Neuronal stem cell (in vitro differentiated cells): ENCODE data around the gene BLCAP.

Source experiments
- DNase-seq: peaks from one replicate; pipeline ENCODE4 v3.0.0-alpha.2; 2013; ENCODE audit warnings: low spot score
- H2AFZ ChIP-seq: one replicate; pipeline ENCODE4 v1.6.1; 2013; ENCODE audit warnings: mild to moderate bottlenecking, low read length, inconsistent platforms
- H2AK5ac ChIP-seq: 2 replicates; pipeline ENCODE4 v1.6.1; 2013; ENCODE audit warnings: low read depth, mild to moderate bottlenecking, inconsistent platforms, low read length, moderate library complexity, mixed read lengths
- H2BK120ac ChIP-seq: 2 replicates; pipeline ENCODE4 v1.6.1; 2013; ENCODE audit warnings: low read depth, mild to moderate bottlenecking, inconsistent platforms, low read length, moderate library complexity, mixed read lengths
- H2BK12ac ChIP-seq: one replicate; pipeline ENCODE4 v1.6.1; 2013; ENCODE audit warnings: low read length, inconsistent platforms
- H2BK15ac ChIP-seq: 2 replicates; pipeline ENCODE4 v1.6.1; 2013; ENCODE audit warnings: mild to moderate bottlenecking, low read length, inconsistent platforms, mixed read lengths
- H2BK5ac ChIP-seq: one replicate; pipeline ENCODE4 v1.6.1; 2013; ENCODE audit warnings: inconsistent platforms, mild to moderate bottlenecking, low read length, moderate library complexity
- H3K14ac ChIP-seq: one replicate; pipeline ENCODE4 v1.6.1; 2013; ENCODE audit warnings: low read length, inconsistent platforms
- H3K18ac ChIP-seq: 2 replicates; pipeline ENCODE4 v1.6.1; 2013; ENCODE audit warnings: low read length, inconsistent platforms
- H3K23ac ChIP-seq: 2 replicates; pipeline ENCODE4 v1.6.1; 2013; ENCODE audit warnings: low read depth, mild to moderate bottlenecking, mixed read lengths, low read length, inconsistent platforms; ENCODE audit not compliant: poor library complexity
- H3K27ac ChIP-seq: replicated peaks from 3 replicates; pipeline ENCODE4 v1.5.1; 2013; ENCODE audit warnings: low read length, inconsistent platforms
- H3K27me3 ChIP-seq, 3 experiments: 2 replicates each; pipeline ENCODE4 v1.6.1; 2013; ENCODE audit warnings: low read length in 3 of 3, mild to moderate bottlenecking in 2 of 3, inconsistent platforms in 1 of 3, low read depth in 1 of 3, mixed read lengths in 1 of 3, moderate library complexity in 1 of 3; ENCODE audit not compliant: control insufficient read depth in 3 of 3, insufficient read depth in 3 of 3
- H3K36me3 ChIP-seq, 2 donors: replicated peaks in 1 of 2; 2 replicates each; pipeline ENCODE4 v1.6.1; 2013; ENCODE audit warnings: low read length in 2 of 2; ENCODE audit not compliant: control insufficient read depth in 2 of 2, insufficient read depth in 2 of 2
- H3K4ac ChIP-seq: 2 replicates; pipeline ENCODE4 v1.6.1; 2013; ENCODE audit warnings: inconsistent platforms, mild to moderate bottlenecking, low read length, moderate library complexity
- H3K4me1 ChIP-seq, 2 donors: 1 replicate in 1 of 2; 2 replicates in 1 of 2; pipeline ENCODE4 v1.6.1; 2013; ENCODE audit warnings: low read length in 2 of 2, low read depth in 1 of 2; ENCODE audit not compliant: control insufficient read depth in 2 of 2, insufficient read depth in 1 of 2
- H3K4me2 ChIP-seq: one replicate; pipeline ENCODE4 v1.6.1; 2013; ENCODE audit warnings: mild to moderate bottlenecking, low read length, inconsistent platforms; ENCODE audit not compliant: insufficient read depth, poor library complexity, severe bottlenecking
- H3K4me3 ChIP-seq, 2 donors: 2 replicates each; pipeline ENCODE4 v1.5.1; 2013; ENCODE audit warnings: low read length in 2 of 2, mild to moderate bottlenecking in 2 of 2, inconsistent platforms in 1 of 2, moderate library complexity in 1 of 2
- H3K79me1 ChIP-seq: one replicate; pipeline ENCODE4 v1.6.1; 2013; ENCODE audit warnings: low read depth, mild to moderate bottlenecking, inconsistent platforms, low read length, moderate library complexity
- H3K9ac ChIP-seq: one replicate; pipeline ENCODE4 v1.6.1; 2013; ENCODE audit warnings: mild to moderate bottlenecking, low read depth, low read length, inconsistent platforms; ENCODE audit not compliant: poor library complexity
- H3K9me3 ChIP-seq, 2 donors: replicated peaks in 1 of 2; 2 replicates each; pipeline versions ENCODE3 to v1.6.1; 2013; ENCODE audit warnings: low read length in 2 of 2, mild to moderate bottlenecking in 2 of 2, inconsistent platforms in 1 of 2, low read depth in 1 of 2, mixed read lengths in 1 of 2, moderate library complexity in 1 of 2; ENCODE audit not compliant: control insufficient read depth in 2 of 2, insufficient read depth in 1 of 2
- H4K8ac ChIP-seq: one replicate; pipeline ENCODE4 v1.6.1; 2013; ENCODE audit warnings: low read depth, mild to moderate bottlenecking, inconsistent platforms, low read length, moderate library complexity
- H4K91ac ChIP-seq: one replicate; pipeline ENCODE4 v1.6.1; 2013; ENCODE audit warnings: low read length, low read depth, mild to moderate bottlenecking, inconsistent platforms; ENCODE audit not compliant: poor library complexity
- WGBS, 2 donors: extraction: QIAGEN DNeasy Blood & Tissue Kit; methylation state at CpG; one replicate each; pipeline ENCODE4 v1.1.7; 2013; ENCODE audit warnings: missing lambda C conversion rate in 2 of 2, mixed read lengths in 1 of 2; ENCODE audit not compliant: insufficient read length in 2 of 2, insufficient replicate concordance in 1 of 2; ENCODE audit errors: extremely low coverage in 2 of 2; 5-methylcytosine and 5-hydroxymethylcytosine counted together

BLCAP gene

GRCh38 chr20:37519508-37520418 is 7.9 kb downstream of the BLCAP start:
- Histone ChIP-seq H3K4me3 (peak overlapping the region in 1 of 2 donors; percentile 9), H2AFZ (no peak overlapping the region), H3K9ac (no peak overlapping the region), H3K18ac (peak overlapping the region; percentile 68), H3K4ac (no peak overlapping the region), H3K23ac (no peak overlapping the region), H3K27ac (no peak overlapping the region), H4K8ac (no peak overlapping the region), H3K36me3 (peaks cover 0 to 77% of the 10 kb centered on the region in 2 donors), H2BK120ac (no peak overlapping the region), H3K4me1 (peaks cover 16 to 20% of the 10 kb centered on the region in 2 donors), H3K14ac (no peak overlapping the region), H3K9me3 (peaks cover 2 to 41% of the 10 kb centered on the region in 2 donors), H2BK15ac (no peak overlapping the region), H2BK5ac (no peak overlapping the region), H2AK5ac (no peak overlapping the region), H2BK12ac (no peak overlapping the region), H3K27me3 (no peaks in the 10 kb centered on the region), H3K4me2 (peak overlapping the region; percentile 52), H3K79me1 (peaks cover 20% of the 10 kb centered on the region), H4K91ac (no peak overlapping the region)
- WGBS, 2 donors, result no CpG with 5 or more reads among the region's 39 CpGs
- no peak for DNase-seq

- no peak for DNase-seq
- no peak overlapping the region for H3K23ac ChIP-seq
- H3K79me1 ChIP-seq, result peaks cover 17% of the 10 kb centered on the region
- H3K4me1 ChIP-seq, result peaks cover 16 to 19% of the 10 kb centered on the region in 2 donors
- no peak overlapping the region for H2AFZ ChIP-seq
- no CpG with 5 or more reads among the region's 30 CpGs for WGBS, 2 donors
- H3K9ac ChIP-seq, result no peak overlapping the region
- no peak overlapping the region for H3K4ac ChIP-seq
- H2BK15ac ChIP-seq, result no peak overlapping the region
- no peak overlapping the region for H3K27ac ChIP-seq
- H3K4me2 ChIP-seq, result no peak overlapping the region
- no peak overlapping the region for H4K91ac ChIP-seq
- peaks cover 4 to 81% of the 10 kb centered on the region in 2 donors for H3K36me3 ChIP-seq
- H3K9me3 ChIP-seq, result peaks cover 2 to 40% of the 10 kb centered on the region in 2 donors
- no peak overlapping the region for H2BK12ac ChIP-seq
- H2AK5ac ChIP-seq, result no peak overlapping the region
- peak overlapping the region; percentile 6 for H3K18ac ChIP-seq
- no peak overlapping the region for H2BK5ac ChIP-seq
- H3K4me3 ChIP-seq, result no peak overlapping the region
- H4K8ac ChIP-seq, result no peak overlapping the region
- no peak overlapping the region for H2BK120ac ChIP-seq
- no peak overlapping the region for H3K14ac ChIP-seq
- no peaks in the 10 kb centered on the region for H3K27me3 ChIP-seq
Observed at GRCh38 chr20:37518606-37519507, 8.8 kb downstream of the BLCAP start.

DNA sequence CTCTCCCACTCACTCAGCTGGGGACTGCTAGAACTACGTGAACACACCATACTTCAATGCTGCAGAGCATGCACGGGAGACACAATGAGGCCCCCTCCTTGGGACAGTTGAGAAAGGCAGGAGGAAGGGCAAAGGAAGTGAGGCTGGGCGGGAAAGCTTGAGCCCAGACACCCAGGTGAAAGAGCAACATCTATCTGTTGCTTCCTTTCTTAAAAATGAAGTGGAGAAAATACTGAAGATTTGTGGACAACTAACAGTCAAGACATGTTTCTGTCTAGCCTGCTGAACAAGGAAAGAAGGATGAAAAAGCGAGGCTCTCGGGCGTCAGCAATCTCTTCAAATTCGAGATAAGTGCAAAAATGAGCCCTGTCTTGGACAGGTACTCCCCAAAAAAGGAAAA is 9.6 kb downstream of the BLCAP start:
- peaks cover 2 to 33% of the 10 kb centered on the region in 2 donors for H3K9me3 ChIP-seq
- peaks cover 16 to 19% of the 10 kb centered on the region in 2 donors for H3K4me1 ChIP-seq
- no peak overlapping the region for H4K8ac ChIP-seq
- no peak overlapping the region for H3K27ac ChIP-seq
- H2BK15ac ChIP-seq, result no peak overlapping the region
- H3K18ac ChIP-seq, result no peak overlapping the region
- H2BK5ac ChIP-seq, result no peak overlapping the region
- no peak overlapping the region for H4K91ac ChIP-seq
- no peak overlapping the region for H3K4me3 ChIP-seq
- WGBS, 2 donors, result no CpG with 5 or more reads among the region's 7 CpGs
- H3K23ac ChIP-seq, result no peak overlapping the region
- no peak overlapping the region for H3K4me2 ChIP-seq
- no peak for DNase-seq
- H3K9ac ChIP-seq, result no peak overlapping the region
- H2BK12ac ChIP-seq, result no peak overlapping the region
- H3K36me3 ChIP-seq, result peaks cover 4 to 82% of the 10 kb centered on the region in 2 donors
- H3K27me3 ChIP-seq, result no peaks in the 10 kb centered on the region
- H3K14ac ChIP-seq, result no peak overlapping the region
- H3K4ac ChIP-seq, result no peak overlapping the region
- H3K79me1 ChIP-seq, result peaks cover 15% of the 10 kb centered on the region
- no peak overlapping the region for H2AK5ac ChIP-seq
- no peak overlapping the region for H2BK120ac ChIP-seq
- no peak overlapping the region for H2AFZ ChIP-seq
